NB4 (cell line): ENCODE results near the gene NECAB2.

ENCODE experiments used
- DNase-seq: peaks from one replicate; pipeline ENCODE4 v3.0.0; 2010; ENCODE audit warnings: low read depth
- H3K4me3 ChIP-seq: one replicate; pipeline ENCODE4 v1.5.1; 2011; ENCODE audit warnings: mild to moderate bottlenecking, low read depth, low read length, moderate library complexity
- CTCF ChIP-seq: IDR thresholded peaks from one replicate; pipeline ENCODE4 v1.5.1; 2012; ENCODE audit warnings: low read depth, low read length
- MYC ChIP-seq: IDR thresholded peaks from 2 replicates; pipeline ENCODE4 v1.6.1; 2011; ENCODE audit warnings: low read depth, low read length
- POLR2A ChIP-seq: IDR thresholded peaks from 2 replicates; pipeline ENCODE4 v1.6.1; 2011; ENCODE audit warnings: mild to moderate bottlenecking; ENCODE audit not compliant: insufficient read length; ENCODE audit errors: extremely low read depth
- TF ChIP-seq, protein P1 (sequence below): IDR thresholded peaks from 2 replicates; pipeline ENCODE4 v1.6.1; 2011; ENCODE audit warnings: low read depth, low read length

NECAB2 gene

GRCh38 chr16:84020353-84020752 is 52.3 kb downstream of the NECAB2 start:
- TF ChIP-seq, protein P1, sequence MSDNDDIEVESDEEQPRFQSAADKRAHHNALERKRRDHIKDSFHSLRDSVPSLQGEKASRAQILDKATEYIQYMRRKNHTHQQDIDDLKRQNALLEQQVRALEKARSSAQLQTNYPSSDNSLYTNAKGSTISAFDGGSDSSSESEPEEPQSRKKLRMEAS, result no peak
- TF ChIP-seq CTCF, result no peak
- no peak for TF ChIP-seq POLR2A
- TF ChIP-seq MYC, result no peak
- no peak for DNase-seq
- H3K4me3 ChIP-seq, result no peak overlapping the region

- DNase-seq, result no peak
- no peak overlapping the region for H3K4me3 ChIP-seq
- no peak for TF ChIP-seq MYC
- no peak for TF ChIP-seq CTCF
- no peak for TF ChIP-seq POLR2A
Observed at GRCh38 chr16:84021488-84021887, 53.4 kb downstream of the NECAB2 start.

DNA sequence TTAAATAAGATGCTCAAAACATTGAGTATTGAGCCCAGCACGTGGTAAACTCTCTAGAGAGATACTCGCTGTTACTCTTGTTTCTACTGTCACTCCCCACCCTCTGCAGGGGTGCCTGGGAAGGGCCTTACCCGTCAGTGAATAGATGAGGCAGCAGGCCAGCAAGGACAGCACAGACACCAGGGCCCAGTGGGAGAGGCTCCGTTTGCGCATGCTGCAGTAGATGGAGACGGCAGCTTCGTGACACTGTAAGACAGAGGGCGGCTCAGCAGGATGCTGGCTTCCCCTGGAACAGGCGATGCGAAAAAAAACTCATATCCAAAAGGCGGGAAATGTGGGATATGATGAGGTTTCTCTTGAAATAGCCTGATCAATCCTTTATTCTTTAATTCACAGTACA is 54.6 kb downstream of the NECAB2 start:
- no peak for TF ChIP-seq POLR2A
- no peak for TF ChIP-seq CTCF
- TF ChIP-seq MYC, result no peak
- TF ChIP-seq, protein P1, result no peak
- H3K4me3 ChIP-seq, result no peak overlapping the region
- DNase-seq, result no peak

- DNase-seq, result no peak
- TF ChIP-seq, protein P1, result no peak
- TF ChIP-seq POLR2A, result no peak
- no peak for TF ChIP-seq CTCF
- no peak for TF ChIP-seq MYC
- no peak overlapping the region for H3K4me3 ChIP-seq
Observed at GRCh38 chr16:84024854-84025253, 56.8 kb downstream of the NECAB2 start.

DNA sequence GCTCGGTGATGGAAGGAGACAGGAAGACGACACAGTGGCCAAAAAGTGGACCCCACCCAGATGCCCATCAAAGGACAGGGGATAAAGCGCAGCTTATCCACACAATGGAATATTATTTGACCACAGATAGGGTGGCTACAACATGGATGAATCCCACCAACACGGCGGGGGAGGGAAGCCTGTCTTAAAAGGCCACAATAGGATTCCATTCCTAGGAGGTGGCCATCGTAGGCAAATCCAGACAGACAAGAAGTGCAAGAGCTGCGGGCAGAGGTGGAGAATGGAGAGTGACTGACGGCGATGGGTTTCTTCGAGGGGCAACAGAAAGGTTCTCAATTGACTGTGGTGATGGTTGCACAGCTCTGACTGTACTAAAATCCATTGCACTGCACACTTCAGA is 58.6 kb downstream of the NECAB2 start:
- TF ChIP-seq POLR2A, result no peak
- no peak for DNase-seq

DNA sequence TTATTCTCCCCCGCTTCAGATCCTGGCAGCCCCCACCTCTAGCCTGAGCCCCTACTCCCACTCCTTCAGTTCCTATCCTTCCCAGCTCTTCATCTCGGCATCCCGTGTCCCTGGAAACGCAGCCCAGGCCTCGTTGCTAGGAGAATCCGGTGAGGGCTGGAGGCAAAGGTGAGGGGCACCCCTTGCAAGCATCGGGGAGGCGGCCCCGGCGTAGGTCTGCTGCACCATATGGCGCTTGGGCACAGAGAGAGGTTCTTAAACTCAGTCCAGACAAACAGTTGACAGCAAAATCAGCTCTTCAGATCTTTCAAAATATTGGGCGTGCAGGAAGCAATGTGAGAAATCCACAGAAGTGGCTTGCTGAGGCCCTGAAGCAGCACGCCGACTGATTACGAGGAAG is 59.6 kb downstream of the NECAB2 start:
- DNase-seq, result no peak
- no peak overlapping the region for H3K4me3 ChIP-seq
- TF ChIP-seq CTCF, result no peak
- TF ChIP-seq, protein P1, result no peak
- TF ChIP-seq MYC, result no peak
- no peak for TF ChIP-seq POLR2A

More for the DNA sequence above, 58.6 kb downstream of the NECAB2 start:
- no peak overlapping the region for H3K4me3 ChIP-seq
